LNCAP (cell line): ENCODE measurements around the gene ABHD2.

ENCODE experiments used
- CTCF ChIP-seq: fragments of 450-650 bp; IDR thresholded peaks from 2 replicates; pipeline ENCODE4 v1.5.1; 2017; ENCODE audit warnings: mild to moderate bottlenecking

Gene ABHD2

GRCh38 chr15:89097313-89097712 is 9.1 kb downstream of the ABHD2 start:
- TF ChIP-seq CTCF = no peak

- no peak for TF ChIP-seq CTCF
Measured at GRCh38 chr15:89098281-89098680, 10.0 kb downstream of the ABHD2 start.

- no peak for TF ChIP-seq CTCF
Measured at GRCh38 chr15:89099968-89100367, 11.7 kb downstream of the ABHD2 start.

DNA sequence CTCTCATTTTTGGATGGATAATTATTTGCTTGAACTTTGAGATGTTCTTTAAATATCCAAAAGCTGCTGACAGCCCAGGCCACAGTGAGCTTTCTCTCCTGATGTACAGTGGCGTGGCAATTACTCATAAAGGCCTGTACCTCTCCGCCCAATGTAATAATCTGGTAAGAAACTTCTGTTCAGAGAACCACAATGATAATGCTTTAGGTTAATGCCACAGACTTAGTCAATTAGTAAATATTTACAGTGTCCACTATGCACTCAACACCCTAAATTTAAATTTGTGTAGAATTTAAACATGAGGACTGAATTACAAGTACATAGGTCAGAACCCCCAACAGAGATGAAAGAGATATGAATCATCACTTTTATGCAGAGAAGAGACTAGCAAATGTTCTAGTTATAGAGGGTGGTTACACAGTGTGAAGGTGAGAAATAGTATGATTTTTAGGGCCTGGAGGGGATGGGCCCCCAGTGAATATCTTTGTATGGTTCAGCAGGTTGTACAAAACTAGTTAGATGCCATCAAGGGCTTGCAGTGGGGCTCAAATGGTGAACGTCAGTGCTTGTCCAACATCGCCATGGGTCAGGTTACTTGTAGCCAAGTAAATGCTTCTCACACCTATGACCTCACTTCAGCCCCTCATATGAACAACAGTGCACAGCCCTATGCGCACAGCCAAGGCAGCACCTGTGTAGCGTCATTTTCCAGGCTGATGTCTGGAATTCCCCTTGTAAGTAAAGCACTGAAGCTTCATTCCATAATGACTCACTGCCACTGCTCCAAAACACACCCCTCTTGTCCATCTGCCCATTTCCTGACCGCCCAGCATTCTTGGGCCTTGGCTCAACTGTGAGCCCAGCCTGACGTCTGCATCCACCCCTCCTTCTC is 13.3 kb downstream of the ABHD2 start:
- TF ChIP-seq CTCF = no peak

GRCh38 chr15:89103481-89104171 is 15.4 kb downstream of the ABHD2 start:
- TF ChIP-seq CTCF = no peak

- no peak for TF ChIP-seq CTCF
Measured at GRCh38 chr15:89104172-89104564, 15.9 kb downstream of the ABHD2 start.

- TF ChIP-seq CTCF = no peak
Measured at GRCh38 chr15:89105147-89105546, 16.9 kb downstream of the ABHD2 start.
